Pancreas (tissue), 10 donors: ENCODE results near the gene FLRT3. TPM values are rescaled to one million over a fixed set of nuclear protein-coding genes. Genes with fewer than 3 reads are reported as not detected.

Source experiments
- ATAC-seq, 4 donors: fragments of 200-7000 bp; cut with Tn5 transposase; one replicate each; pipeline versions ENCODE4 v1.8.0 to v1.9.1; 2020; ENCODE audit warnings: mild to moderate bottlenecking in 4 of 4, moderate library complexity in 4 of 4
- DNase-seq, 6 donors: peaks; one replicate each; pipeline ENCODE4 v3.0.0-alpha.2; 2020
- FAIRE-seq: peaks from 2 replicates; lab custom pipeline; 2012; peaks lifted over from hg19 to GRCh38; lab: Jason Lieb, UNC
- H3K27ac ChIP-seq, 4 donors: fragments of 200-600 bp; sonication (generic); 1 replicate in 3 of 4; 2 replicates in 1 of 4; pipeline versions ENCODE4 v1.5.0 to v1.8.0; 2020
- H3K27me3 ChIP-seq, 4 donors: fragments of 200-600 bp; one replicate each; pipeline ENCODE4 v1.8.0; 2021
- H3K36me3 ChIP-seq, 3 donors: fragments of 200-600 bp; sonication (generic) in 1 of 3; one replicate each; pipeline versions ENCODE4 v1.5.0 to v1.8.0; 2020 to 2021
- H3K4me1 ChIP-seq, 3 donors: fragments of 200-600 bp; one replicate each; pipeline ENCODE4 v1.8.0; 2021
- H3K4me3 ChIP-seq, 4 donors: fragments of 200-600 bp; sonication (generic) in 2 of 4; one replicate each; pipeline versions ENCODE4 v1.5.0 to v1.8.0; 2020 to 2021
- H3K9me3 ChIP-seq, 4 donors: fragments of 200-600 bp; one replicate each; pipeline ENCODE4 v1.8.0; 2021
- CTCF ChIP-seq, 4 donors: fragments of 200-600 bp; sonication (generic) in 3 of 4; IDR thresholded peaks; one replicate each; pipeline versions ENCODE4 v1.5.0 to v1.8.0; 2021; ENCODE audit warnings: antibody characterized with exemption in 4 of 4
- WGBS, 2 donors: extraction: QIAGEN DNeasy Blood & Tissue Kit; methylation state at CpG; one replicate each; pipeline ENCODE4 v1.1.7; 2013; 5-methylcytosine and 5-hydroxymethylcytosine counted together
- intact Hi-C, 3 donors: fragments of 100-400 bp; cut with DNase I; formaldehyde crosslinking; loops; one replicate each; pipeline versions ENCODE4 v1.11.1 to v1.14.2; 2022
- polyA plus RNA-seq, 2 donors: library from polyadenylated mRNA; stranded (reverse); fragments of 200-250 nt; gene quantifications; one replicate each; pipeline ENCODE4 v1.2.3, GENCODE V29; 2013
- total RNA-seq, 6 donors: library from RNA; stranded (reverse); fragmentation: NEBNext Ultra II Directional in 4 of 6; extraction: Animal tissue kit (Norgen Biotek cat#: 25700) in 4 of 6; gene quantifications; one replicate each; pipeline versions ENCODE4 v1.2.1 to v1.2.4, GENCODE V29; 2021 to 2023
- donor health status: healthy with polysubstance abuse.
- donor health status: DM: no; HTN: no; CAD: no; lungs with moderate emphysema.
- donor health status: DM: no; HTN: no; CAD: no.
- donor health status: control.
- donor health status: control.
- donor health status: Bipolar disorder and iron deficiency.
- donor health status: DM: yes; HTN: yes; CAD: no.
- donor health status: DM: no; HTN: no; CAD: no.
- donor health status: DM: no; HTN: no; CAD: no.
- donor health status: DM: yes; HTN: yes; CAD: no.

Gene FLRT3
- 10 to 100 TPM in 1 of 6 donors, 1 to 10 TPM in 4, under 1 TPM in 1; 0.92 to 11.0 (median 1.5) TPM for total RNA-seq
- 1 to 10 TPM in 1 of 2 donors, under 1 TPM in 1; 0.72 to 1.1 TPM for polyA plus RNA-seq

GRCh38 chr20:14337400-14338171 lies at the start of gene FLRT3:
Gene FLRT3, minus strand, starts transcription at chr20:14337612. Its CDS starts 10,106 bp downstream, at chr20:14327506.
- FAIRE-seq, result peak; percentile 96
- intact Hi-C loops, result no loop called here
- Histone ChIP-seq H3K27me3 (no peaks in the 10 kb centered on the region), H3K9me3 (no peaks in the 10 kb centered on the region), H3K27ac (peak within 1 kb of the TSS in 3 of 4 donors; percentile 31 to 78 (median 63)), H3K4me1 (no peaks in the 10 kb centered on the region), H3K4me3 (peak within 1 kb of the TSS; percentile 1 to 47 (median 28)), H3K36me3 (no peaks in the 10 kb centered on the region)
- peak; percentile 42 to 56 (median 46) for TF ChIP-seq CTCF (IDR thresholded peaks at IDR 0.05)
- WGBS, 2 donors, result 25% methylated on average over 12 of the region's 12 CpGs
- DNase-seq, result peak; percentile 60 to 87 (median 74)
- ATAC-seq, result peak; percentile 95 to 97 (median 96)

GRCh38 chr20:14386726-14387125 lies 49.3 kb upstream of the FLRT3 start:
- 88 to 89% methylated on average over 4 of the region's 4 CpGs for WGBS, 2 donors
- no peaks in the 10 kb centered on the region for H3K27me3 ChIP-seq
- H3K36me3 ChIP-seq, result no peaks in the 10 kb centered on the region
- no peak overlapping the region for H3K4me3 ChIP-seq
- FAIRE-seq (no peak), DNase-seq (no peak), ATAC-seq (no peak)
- intact Hi-C loops, result no loop called here
- no peaks in the 10 kb centered on the region for H3K9me3 ChIP-seq
- no peak for TF ChIP-seq CTCF (IDR thresholded peaks at IDR 0.05)
- H3K27ac ChIP-seq, result no peak overlapping the region
- H3K4me1 ChIP-seq, result no peaks in the 10 kb centered on the region

GRCh38 chr20:14385176-14385740 lies 47.8 kb upstream of the FLRT3 start:
- H3K4me3 ChIP-seq, result no peak overlapping the region
- TF ChIP-seq CTCF (IDR thresholded peaks at IDR 0.05), result no peak
- H3K27me3 ChIP-seq, result no peaks in the 10 kb centered on the region
- no peak overlapping the region for H3K27ac ChIP-seq
- no peaks in the 10 kb centered on the region for H3K9me3 ChIP-seq
- intact Hi-C loops, result no loop called here
- no peaks in the 10 kb centered on the region for H3K4me1 ChIP-seq
- whole genome bisulfite sequencing, 2 donors, result 67 to 70% methylated on average over 2 of the region's 2 CpGs
- ATAC-seq, result no peak
- DNase-seq, result no peak
- no peak for FAIRE-seq
- no peaks in the 10 kb centered on the region for H3K36me3 ChIP-seq

GRCh38 chr20:14384416-14385175 lies 47.2 kb upstream of the FLRT3 start:
- DNase-seq (no peak), FAIRE-seq (no peak)

More at GRCh38 chr20:14384416-14385175, 47.2 kb upstream of the FLRT3 start:
- intact Hi-C loops, result no loop called here
- H3K27ac ChIP-seq, result no peak overlapping the region
- H3K9me3 ChIP-seq, result no peaks in the 10 kb centered on the region
- H3K4me3 ChIP-seq, result no peak overlapping the region
- no peak for ATAC-seq
- TF ChIP-seq CTCF (IDR thresholded peaks at IDR 0.05), result no peak
- H3K36me3 ChIP-seq, result no peaks in the 10 kb centered on the region
- H3K4me1 ChIP-seq, result no peaks in the 10 kb centered on the region
- WGBS, 2 donors, result 9 to 16% methylated on average over 1 of the region's 1 CpG
- H3K27me3 ChIP-seq, result no peaks in the 10 kb centered on the region
